Stimulated activated CD4-positive, alpha-beta T cell treated with anti-CD3 and anti-CD28 coated beads, Interleukin-15, amount 100 ng/mL, for 48 hours (primary cell): ENCODE data around the gene TRMT61A.
A peak's percentile ranks its signal among the peaks of the same experiment; 100 is the strongest.

Experiments used
- DNase-seq, 2 donors: peaks; one replicate each; pipeline ENCODE4 v3.0.0-alpha.2; 2020; ENCODE audit warnings: low read depth in 2 of 2

TRMT61A gene

DNA sequence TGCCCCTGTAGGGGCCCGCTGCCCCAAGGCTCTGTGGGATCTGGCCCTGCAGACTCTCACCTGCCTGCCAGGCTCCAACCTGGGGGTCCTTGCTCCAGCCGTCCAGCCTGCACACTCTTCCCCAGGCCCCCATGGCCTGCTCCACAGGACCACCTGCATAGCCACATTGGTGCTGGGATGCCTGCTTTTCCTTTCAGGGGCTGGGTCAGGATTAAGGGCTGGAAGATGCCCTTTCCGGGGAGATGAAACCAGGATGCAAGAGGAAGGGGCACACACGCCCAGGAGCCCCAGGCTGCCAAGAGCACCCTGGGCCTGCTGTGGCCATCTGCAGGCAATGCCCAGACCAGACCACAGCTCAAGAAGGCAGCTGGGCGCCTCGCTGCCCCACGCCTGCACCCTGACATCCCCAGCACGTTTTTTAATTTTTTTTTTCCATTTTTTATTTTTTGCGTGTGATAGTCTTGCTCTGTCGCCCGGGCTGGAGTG is 18.5 kb downstream of the TRMT61A start:
- no peak for DNase-seq

GRCh38 chr14:103547941-103548462 is 19.0 kb downstream of the TRMT61A start:
- no peak for DNase-seq

GRCh38 chr14:103548463-103549351 is 19.7 kb downstream of the TRMT61A start:
- no peak for DNase-seq

DNA sequence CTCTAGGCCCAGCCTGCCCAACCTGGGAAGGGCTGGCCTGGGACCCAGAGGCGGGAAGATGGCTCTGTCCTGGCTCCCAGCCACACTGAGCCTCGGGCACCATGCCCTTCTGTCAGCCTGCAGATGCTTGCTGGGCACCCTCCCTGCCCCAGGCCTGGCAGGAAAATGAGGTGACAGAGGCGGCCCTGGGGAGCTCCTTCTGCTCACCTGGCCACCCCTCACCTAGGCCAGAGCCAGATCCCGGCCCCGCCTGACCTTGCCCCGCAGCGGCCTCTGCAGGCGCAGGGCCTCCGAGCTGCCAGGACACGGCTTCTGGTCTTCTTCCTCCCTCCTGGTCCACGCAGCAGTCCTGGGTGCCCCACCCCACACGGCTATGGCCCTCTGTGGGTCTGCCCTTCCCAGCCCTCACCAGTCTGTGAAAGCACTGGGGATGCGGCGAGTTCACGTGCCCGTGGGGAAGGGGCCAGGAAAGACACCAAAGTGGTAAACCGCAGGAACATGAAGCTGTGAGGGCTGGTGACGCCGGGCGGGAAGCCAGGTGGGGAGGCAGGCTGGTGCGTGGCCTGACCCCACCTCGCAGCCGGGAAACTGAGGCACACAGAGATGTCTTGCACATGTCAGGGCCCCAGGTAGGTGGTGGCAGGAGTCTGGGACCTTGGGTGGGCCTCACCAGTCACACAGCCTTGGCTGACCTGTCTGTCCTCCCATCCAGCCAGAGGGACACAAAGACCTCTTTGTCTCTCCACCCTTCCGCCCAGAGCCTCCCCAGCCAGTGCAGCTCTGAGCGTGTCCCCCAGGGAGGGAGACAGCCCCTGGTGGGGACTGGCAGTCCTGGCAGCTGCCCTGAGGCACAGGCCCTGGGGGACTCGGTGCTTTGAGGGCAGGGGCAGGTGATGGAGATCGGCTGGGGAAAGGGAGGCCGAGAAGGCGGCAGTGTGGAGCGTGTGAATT is 20.6 kb downstream of the TRMT61A start:
- no peak for DNase-seq

GRCh38 chr14:103550451-103551337 is 21.7 kb downstream of the TRMT61A start:
- DNase-seq, result no peak

- no peak for DNase-seq
Measured at GRCh38 chr14:103551338-103551762, 22.4 kb downstream of the TRMT61A start.

- DNase-seq, result no peak
Measured at GRCh38 chr14:103552011-103552845, 23.2 kb downstream of the TRMT61A start.

GRCh38 chr14:103552846-103553210 is 23.8 kb downstream of the TRMT61A start:
- no peak for DNase-seq

DNA sequence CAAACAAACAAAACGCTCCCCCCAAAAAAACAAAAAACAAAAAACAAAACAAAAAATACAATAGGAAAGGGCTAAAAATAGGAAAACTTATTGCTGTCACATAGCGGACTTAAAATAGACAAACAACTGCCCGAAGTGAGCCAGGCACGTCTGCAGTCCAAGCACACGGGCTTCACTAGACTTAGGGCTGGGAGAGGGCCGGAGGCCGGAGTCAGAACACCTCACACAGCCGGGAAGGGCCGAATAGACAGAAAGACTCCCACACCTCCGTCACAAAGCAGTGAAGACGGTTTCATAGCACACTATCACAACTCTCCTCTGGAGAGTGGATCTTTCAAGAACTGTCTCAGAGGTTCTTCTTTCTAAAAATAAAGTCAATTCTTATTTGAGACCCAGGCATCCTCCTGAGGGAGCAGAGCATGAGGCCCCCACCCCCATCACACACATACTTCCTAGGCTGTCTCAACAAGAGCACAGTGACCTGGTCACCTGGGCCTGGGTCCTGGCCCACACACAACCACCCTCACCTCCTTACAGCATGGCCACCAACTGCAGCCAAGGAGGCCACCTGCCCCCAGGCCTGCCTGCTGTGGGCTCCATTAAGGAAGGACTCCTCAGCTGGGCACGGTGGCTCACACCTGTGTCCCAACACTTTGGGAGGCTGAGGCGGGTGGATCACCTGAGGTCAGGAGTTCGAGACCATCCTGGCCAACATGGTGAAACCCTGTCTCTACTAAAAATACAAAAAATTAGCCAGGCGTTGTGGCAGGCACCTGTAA is 26.8 kb downstream of the TRMT61A start:
- DNase-seq, result no peak

DNA sequence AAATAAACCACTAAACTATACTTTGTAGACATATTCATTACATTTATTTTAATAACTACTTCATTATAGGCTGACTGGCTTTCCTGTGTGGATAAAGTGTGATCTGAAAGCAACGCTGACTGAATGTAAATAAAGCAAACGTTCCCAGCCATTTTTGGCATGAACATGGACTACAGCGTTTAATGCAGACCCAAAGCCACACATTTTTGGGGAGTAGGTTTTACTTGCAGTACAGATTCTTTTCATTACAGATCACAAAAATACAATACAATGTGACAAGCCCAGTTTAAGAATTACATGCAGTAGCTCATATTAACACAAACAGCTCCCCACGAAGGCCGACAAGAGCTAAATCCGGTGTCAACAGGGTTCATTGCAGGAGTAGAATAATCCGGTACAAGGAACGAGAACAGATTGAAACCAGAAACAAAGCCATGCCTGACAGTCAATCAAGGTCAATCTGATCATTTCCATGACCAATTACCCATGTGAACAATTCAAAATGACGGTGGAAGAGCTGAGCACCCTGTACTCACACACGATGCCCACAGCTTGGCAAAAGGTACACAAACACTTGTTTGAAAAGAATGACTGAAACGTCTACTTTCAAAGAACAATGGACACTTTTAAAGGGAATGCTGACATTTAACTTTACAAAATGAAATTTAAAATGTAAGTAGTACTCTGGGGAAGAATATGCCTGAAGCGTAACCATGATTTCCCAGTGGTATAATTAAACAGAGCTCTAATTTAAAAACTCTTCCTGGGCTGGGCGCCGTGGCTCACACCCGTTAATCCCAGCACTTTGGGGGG is 28.2 kb downstream of the TRMT61A start:
- DNase-seq, result no peak

- DNase-seq, result no peak
Measured at GRCh38 chr14:103558071-103558882, 29.3 kb downstream of the TRMT61A start.

GRCh38 chr14:103559766-103560165 is 30.8 kb downstream of the TRMT61A start:
- no peak for DNase-seq

- DNase-seq, result no peak
Measured at GRCh38 chr14:103560691-103561090, 31.7 kb downstream of the TRMT61A start.

GRCh38 chr14:103561381-103562178 is 32.6 kb downstream of the TRMT61A start:
- peak in 1 of 2 donors; percentile 26 for DNase-seq

DNA sequence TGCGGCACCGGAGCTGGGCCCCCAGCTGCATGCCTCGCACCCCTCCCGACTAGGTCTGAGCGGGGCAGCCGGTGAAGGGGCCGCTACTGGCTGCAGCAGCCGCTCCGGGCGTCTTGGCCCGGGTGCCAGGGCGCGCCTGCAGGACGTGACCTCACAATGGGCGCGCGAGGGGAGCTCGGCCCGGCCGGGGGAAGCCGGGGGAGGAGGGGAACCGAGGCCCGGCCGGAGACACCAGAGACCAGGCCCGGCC is 33.1 kb downstream of the TRMT61A start:
- no peak for DNase-seq

DNA sequence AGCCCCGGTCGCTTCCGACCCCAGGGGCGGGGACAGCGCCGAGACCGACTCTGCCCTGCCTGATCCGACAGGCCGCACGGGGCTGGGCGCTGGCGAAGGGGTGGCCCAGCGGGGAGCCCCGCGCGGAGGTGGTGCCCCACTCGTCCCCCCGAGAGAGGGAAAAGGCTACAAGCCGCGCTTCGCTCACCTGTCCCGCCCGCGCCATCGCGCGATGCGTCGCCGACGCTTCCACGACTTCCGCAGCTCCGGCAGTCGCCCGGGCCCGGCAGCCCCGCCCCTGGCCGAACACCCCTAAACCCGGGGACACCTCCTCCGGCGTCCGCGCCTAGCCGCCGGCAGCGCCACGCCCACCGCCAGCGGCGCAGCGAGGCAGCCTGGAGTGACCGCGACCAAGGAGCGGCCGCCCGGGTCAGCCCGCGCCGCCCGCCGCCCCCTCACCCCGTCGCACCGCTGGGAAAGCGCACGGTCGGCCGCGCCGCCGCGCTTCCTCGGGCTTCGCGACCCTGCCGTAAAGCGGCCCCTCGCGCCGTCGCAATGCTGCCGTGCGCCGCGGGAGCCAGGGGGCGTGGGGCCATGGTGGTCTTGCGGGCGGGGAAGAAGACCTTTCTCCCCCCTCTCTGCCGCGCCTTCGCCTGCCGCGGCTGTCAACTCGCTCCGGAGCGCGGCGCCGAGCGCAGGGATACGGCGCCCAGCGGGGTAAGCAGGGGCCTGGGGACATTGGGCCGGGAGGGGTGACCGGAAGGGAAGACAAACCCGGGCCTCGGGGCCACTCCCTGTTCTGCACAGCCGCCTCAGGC is 33.6 kb downstream of the TRMT61A start, which contains the start of the genes BAG5 and COA8:
BAG5 (minus strand) TSS at position 229 of the 797 bp plus-strand sequence. CDS start 1,493 bp downstream, outside the sequence.
COA8 (plus strand) TSS at position 532 of the 797 bp plus-strand sequence; CDS start at position 574, 42 bp downstream.
- peak; percentile 77 to 82 for DNase-seq
